HEK293 (cell line): Measurements from ENCODE around the gene SAP30L.
A peak's percentile ranks its signal among the peaks of the same experiment; 100 is the strongest.

Experiments used
- CTCF ChIP-seq: fragments of 450-650 bp; formaldehyde crosslinking; IDR thresholded peaks from 2 replicates; pipeline ENCODE4 v1.5.1; 2016; ENCODE audit warnings: missing biosample characterization, missing genetic modification characterization
- TCF7L2 ChIP-seq: IDR thresholded peaks from 2 replicates; pipeline ENCODE4 v1.6.1; 2011; ENCODE audit warnings: low read depth, mild to moderate bottlenecking, inconsistent platforms, low read length, moderate library complexity, borderline replicate concordance
- ZNF701 ChIP-seq: fragments of 450-650 bp; formaldehyde crosslinking; IDR thresholded peaks from 2 replicates; pipeline ENCODE4 v1.5.1; 2016; ENCODE audit warnings: missing biosample characterization, missing genetic modification characterization
- ZNF707 ChIP-seq: fragments of 450-650 bp; formaldehyde crosslinking; IDR thresholded peaks from 2 replicates; pipeline ENCODE4 v1.5.1; 2016; ENCODE audit warnings: missing biosample characterization, missing genetic modification characterization

- no peak for TF ChIP-seq CTCF (tag by site-specific recombination)
- no peak for TF ChIP-seq ZNF707 (tag by site-specific recombination)
- peak; percentile 93 for TF ChIP-seq TCF7L2
- no peak for TF ChIP-seq ZNF701 (tag by site-specific recombination)
Observed at GRCh38 chr5:154482528-154483449, 37.0 kb downstream of the SAP30L start.
